ENCODE data around the gene OR56A3. TPM values are rescaled to one million over a fixed set of nuclear protein-coding genes. Genes with fewer than 3 reads are reported as not detected.
"Not testable (repeated sequence)": the region's sequence is repeated elsewhere in the genome, so short reads cannot be mapped to it uniquely, and the experiment has no call there.

OR56A3 gene, protein sequence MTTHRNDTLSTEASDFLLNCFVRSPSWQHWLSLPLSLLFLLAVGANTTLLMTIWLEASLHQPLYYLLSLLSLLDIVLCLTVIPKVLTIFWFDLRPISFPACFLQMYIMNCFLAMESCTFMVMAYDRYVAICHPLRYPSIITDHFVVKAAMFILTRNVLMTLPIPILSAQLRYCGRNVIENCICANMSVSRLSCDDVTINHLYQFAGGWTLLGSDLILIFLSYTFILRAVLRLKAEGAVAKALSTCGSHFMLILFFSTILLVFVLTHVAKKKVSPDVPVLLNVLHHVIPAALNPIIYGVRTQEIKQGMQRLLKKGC
- not detected for total RNA-seq

DNA sequence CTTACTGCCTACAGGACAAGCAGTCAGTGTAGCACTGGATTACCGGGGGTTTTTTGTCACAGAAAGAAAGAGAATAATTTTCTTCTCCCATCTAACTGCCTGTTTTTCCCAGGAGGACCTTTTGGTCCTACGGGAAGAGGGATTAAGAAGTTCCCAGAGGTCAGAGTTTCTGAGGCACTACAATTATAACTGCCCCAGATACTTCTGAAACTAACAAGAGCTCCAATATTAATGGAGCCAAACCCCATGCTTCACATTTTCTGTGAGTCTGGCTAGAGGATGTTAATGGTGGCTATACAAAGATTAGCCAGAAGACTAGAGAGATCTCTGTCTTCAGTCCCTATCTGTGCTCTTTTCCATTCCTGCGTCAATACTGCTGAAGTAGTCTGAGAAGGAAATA, at the start of gene OR56A3:
OR56A3 (plus strand) TSS at position 301 of the 400 bp plus-strand sequence. CDS start 5,096 bp downstream, outside the sequence.
- ATAC-seq, result no peak

DNA sequence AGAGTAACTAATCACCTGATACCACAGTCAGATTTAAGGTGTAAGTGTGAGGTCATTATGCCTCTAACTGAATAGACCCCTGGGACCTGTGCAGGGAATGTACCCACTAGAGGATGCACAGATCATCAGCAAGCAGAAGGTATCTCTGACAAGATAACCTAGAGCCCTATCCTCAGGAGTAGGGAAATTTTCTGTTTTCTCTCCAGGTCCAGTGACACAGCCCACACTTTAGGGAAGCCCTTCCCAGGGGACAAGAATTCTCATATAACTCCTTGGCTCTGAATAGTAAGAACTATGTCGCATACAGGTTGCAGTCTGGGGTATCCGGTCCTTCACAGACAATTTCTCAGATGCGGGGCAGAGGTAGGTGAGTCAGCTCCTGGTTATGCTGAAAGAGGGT, 49.1 kb upstream of the OR56A3 start, which contains the start of gene OR52E5:
OR52E5 (plus strand) TSS at position 301 of the 400 bp plus-strand sequence. CDS start 7,569 bp downstream, outside the sequence.
- ATAC-seq, result no peak

DNA sequence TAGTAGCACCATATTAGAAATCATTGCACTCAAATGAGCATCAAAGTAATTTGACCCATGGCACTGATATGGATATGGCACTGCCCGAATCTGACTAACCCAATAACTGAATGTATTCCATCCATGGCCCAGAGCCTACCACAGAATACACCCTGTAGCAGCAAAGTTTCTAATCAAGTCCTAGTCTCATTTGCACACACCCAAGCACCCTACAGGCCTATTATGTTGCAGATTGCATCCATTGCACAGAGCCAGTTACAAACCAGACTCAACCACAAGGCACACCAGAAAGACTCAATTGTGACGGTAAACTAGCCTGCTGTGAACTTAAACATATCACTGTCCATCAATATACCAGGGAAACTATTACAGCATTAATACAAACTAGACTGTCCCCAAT, 42.5 kb upstream of the OR56A3 start:
- ATAC-seq, result no peak

DNA sequence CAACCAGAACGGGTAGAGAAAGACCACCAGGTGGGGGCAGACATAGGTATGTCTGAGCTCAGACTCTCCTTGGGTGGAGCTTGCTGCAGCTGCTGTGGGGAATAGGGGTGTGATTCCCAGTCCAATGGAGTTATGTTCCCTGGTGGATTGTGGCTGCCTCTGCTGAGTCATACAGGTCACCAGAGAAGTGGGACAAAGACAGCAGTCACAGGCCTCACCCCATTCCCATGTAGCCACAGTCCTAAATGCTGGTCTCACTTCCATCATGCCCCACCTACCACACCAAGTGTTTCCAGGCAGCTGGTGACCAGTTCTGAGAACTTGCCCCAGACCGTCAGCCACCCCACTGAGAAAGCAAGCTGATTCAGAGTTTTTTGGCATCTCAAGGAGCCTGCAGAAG, 31.5 kb upstream of the OR56A3 start:
- no peak for ATAC-seq

GRCh38 chr11:5922749-5923426, 19.2 kb upstream of the OR56A3 start:
- peak; percentile 36 for ATAC-seq

GRCh38 chr11:5923427-5923776, 18.6 kb upstream of the OR56A3 start:
- ATAC-seq, result no peak

GRCh38 chr11:5923794-5924193, 18.3 kb upstream of the OR56A3 start:
- ATAC-seq, result no peak

DNA sequence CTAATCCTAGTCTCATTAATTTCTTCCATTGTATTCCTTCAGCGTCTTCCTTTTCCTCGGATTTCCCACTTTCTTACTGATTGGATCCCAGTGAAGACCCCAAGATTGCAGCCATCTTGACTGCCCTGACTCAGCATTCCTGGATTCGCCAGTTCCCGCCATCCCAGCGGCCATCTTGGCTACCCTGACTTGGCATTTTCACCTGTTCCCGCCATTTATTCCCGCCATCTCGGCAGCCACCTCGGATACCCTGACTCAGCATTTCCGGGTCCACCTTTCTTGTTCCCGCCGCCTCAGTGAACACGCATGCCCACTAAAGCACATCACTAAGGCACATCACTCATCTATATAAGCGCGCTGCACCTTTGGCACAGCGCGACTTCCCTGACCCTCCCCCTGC, 13.8 kb upstream of the OR56A3 start:
- ATAC-seq, result no peak

DNA sequence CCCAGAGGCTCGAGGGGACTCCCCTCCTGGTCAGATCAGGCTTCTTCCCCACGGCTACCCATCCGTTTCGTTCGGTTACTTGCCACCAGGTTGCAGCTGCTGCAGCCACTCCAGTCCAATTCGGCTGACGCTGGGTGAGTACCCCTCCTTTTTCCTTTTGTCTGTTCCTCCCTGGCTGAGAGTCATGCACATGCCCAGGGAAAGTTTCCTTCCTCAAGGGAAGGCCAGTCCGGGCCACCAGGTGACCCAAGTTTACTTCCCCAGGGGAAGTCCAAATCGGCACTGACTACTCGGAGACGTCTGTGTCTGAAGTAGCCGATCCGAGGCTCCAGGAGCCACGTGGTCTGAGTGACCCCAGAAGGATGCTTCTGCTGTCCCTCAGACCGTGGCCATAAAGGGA, 13.2 kb upstream of the OR56A3 start:
- ATAC-seq, result no peak

DNA sequence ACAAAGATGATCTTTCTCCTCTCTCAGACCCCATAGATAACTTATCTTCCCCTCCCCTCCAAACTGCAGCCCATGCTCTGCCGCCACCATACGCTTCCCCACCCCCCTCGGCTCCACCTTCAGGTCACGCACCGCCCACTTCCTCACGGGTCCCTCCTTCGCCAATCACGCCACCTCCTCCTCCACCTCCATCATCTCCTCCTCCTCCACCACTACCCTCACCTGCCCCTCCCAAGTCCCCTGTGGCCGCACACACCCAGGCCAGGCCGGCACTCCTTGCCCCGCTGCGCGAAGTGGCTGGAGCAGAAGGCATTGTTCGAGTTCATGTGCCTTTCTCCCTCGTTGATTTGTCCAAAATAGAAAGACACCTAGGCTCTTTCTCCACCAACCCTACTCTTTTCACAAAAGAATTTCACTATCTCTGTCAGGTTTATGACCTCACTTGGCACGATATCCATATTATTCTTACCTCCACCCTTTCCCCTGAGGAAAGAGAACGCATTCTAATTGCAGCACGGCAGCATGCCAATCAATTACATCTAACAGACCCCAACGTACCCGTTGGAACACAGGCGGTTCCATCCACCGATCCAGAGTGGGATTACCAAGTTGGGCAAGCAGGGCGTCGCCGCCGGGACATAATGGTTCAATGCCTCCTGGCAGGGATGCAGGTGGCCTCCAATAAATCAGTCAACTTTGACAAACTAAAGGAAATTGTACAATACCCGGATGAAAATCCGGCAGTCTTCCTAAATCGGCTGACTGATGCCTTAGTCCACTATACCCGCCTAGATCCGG, 12.3 kb upstream of the OR56A3 start:
- ATAC-seq, result no peak

GRCh38 chr11:5930614-5931013, 11.4 kb upstream of the OR56A3 start:
- no peak for ATAC-seq

- no peak for ATAC-seq
These were observed 11.0 kb upstream of the OR56A3 start for GRCh38 chr11:5931061-5931460.

- ATAC-seq, result no peak
These were observed 9.4 kb upstream of the OR56A3 start for GRCh38 chr11:5932671-5933070.

GRCh38 chr11:5933116-5933515, 8.9 kb upstream of the OR56A3 start:
- no peak for ATAC-seq

GRCh38 chr11:5937868-5938602, 4.0 kb upstream of the OR56A3 start:
- ATAC-seq, result no peak

- no peak for ATAC-seq
These were observed 3.5 kb upstream of the OR56A3 start for GRCh38 chr11:5938603-5938965.

DNA sequence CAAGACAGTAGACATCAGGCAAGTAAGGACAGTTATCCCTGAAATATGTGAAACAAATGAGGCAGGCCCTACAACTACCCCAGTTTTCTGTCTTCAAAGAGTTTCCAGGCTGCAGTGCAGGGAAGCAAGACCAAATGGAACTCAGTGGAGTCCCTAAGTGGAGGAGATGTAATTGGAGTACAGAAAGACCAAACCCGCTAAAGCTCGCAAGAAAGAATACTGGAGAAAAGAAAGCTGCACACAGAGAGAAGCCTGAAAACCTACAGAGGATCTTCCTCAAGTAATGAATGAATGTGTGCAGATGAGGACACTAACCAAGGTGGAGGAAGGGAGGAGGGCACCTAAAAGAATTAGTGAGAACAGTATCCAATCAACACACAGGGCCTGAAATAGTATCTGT, 1.3 kb upstream of the OR56A3 start:
- no peak for ATAC-seq

GRCh38 chr11:5955586-5955985, 13.5 kb downstream of the OR56A3 start:
- no peak for ATAC-seq

DNA sequence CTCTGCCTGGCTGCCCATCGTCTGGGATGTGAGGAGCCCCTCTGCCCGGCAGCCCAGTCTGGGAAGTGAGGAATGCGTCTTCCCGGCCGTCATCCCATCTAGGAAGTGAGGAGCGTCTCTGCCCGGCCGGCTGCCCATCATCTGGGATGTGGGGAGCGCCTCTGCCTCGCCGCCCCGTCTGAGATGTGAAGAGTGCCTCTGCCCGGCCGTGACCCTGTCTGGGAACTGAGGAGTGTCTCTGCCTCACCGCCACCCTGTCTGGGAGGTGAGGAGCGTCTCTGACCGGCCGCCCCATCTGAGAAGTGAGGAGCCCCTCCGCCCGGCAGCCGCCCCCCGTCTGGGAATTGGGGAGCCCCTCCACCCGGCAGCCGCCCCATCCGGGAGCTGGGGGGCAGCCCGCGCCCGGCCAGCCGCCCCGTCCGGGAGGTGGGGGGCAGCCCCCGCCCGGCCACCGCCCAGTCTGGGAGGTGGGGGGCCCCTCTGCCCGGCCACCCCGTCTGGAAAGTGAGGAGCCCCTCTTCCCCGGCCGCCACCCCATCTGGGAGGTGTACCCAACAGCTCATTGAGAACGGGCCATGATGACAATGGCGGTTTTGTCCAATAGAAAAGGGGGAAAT, 18.8 kb downstream of the OR56A3 start:
- ATAC-seq, result not testable (repeated sequence)

- ATAC-seq, result no peak
These were observed 24.9 kb downstream of the OR56A3 start for GRCh38 chr11:5966958-5967357.

DNA sequence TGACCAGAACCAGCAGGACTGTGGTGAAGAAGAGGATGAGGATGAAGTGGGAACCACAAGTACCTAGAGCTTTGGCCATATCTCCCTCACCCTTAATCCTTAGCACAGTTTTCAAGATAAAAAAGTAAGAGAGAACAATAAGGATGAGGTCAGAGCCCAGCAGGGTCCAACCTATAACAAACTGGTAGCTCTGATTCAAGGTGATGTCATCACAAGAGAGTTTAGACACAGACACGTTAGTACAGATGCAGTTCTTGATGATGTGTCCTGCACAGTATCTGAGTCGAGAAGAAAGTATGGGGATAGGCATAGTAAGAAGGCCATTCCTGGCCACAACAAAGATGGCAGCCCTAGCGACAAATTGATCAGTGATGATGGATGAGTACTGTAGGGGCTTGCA, 25.7 kb downstream of the OR56A3 start:
- no peak for ATAC-seq

DNA sequence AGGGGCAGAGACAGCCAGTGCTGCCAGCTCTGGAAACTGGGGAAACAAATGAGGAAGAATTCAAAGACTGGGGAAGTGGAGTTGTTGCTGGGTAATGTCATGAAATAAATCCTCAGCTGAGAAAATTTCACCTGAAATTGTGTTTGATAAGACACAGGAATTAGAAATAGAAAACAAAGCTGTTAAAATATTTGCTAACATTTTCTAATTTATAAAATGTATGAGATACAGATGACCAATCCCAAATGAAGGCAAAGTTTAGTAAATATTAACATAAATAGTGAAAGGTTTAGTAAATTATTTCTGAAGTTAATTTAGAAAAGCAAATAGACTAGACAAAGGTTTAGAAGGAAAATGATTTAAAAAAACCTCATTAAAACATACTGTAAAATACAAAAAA, 26.3 kb downstream of the OR56A3 start, which contains the start of gene OR56A5:
OR56A5 (minus strand) TSS at position 101 of the 400 bp plus-strand sequence; CDS start at position 101, 0 bp downstream.
- no peak for ATAC-seq

All from esophagus mucosa (tissue), 1 donor.